ENCODE results near the gene DAP. TPM values are rescaled to one million over a fixed set of nuclear protein-coding genes. Genes with fewer than 3 reads are reported as not detected.
"Not testable (repeated sequence)": the region's sequence is repeated elsewhere in the genome, so short reads cannot be mapped to it uniquely, and the experiment has no call there.

The DAP gene
- total and polyA plus RNA-seq, 2 experiments from 2014 or later, result 35.7 to 37.6 TPM

DNA sequence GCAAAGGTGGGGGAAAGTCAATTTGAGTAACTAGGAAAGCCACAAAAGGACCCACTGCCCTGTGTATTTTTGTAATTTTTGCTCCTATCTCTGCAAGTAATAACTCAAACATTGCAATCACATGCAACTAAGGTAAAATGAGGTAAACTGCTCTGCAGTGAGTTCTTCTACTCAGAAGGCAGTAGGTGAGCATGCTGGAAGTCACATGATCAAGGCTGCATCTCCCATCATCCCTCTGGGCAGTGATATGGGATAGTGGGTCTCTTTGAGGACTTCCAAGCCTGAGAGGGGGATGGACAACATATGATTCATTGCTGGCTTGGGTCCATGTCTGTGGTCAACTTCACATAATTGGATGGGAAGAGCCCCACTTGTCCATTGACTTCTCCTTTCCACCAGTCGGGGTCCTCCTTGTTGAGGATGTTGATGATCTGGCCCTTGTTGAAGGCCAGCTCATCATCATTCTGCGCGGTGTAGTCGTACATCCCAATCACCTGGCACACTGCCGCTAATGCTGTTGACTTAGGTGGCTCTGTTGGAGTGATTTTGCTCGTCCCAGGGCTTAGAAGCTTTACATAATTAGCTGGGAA, 96.8 kb downstream of the DAP start:
- H3K4me3 ChIP-seq; ATAC-seq; DNase-seq (ENCODE audit: low spot score); H3K79me2 ChIP-seq (replicated peaks; ENCODE audit: insufficient read depth); H2AFZ ChIP-seq; H3K27ac Mint-ChIP-seq; H3K27me3 ChIP-seq (ENCODE audit: insufficient read depth); H3K36me3 ChIP-seq (ENCODE audit: insufficient read depth); H3K4me3 Mint-ChIP-seq; H3K9me3 Mint-ChIP-seq; H3F3A ChIP-seq (replicated peaks; ENCODE audit: low read depth); H4K20me1 ChIP-seq (replicated peaks; ENCODE audit: insufficient read depth); H3K36me3 Mint-ChIP-seq (ENCODE audit: low read depth); H3K4me1 ChIP-seq (ENCODE audit: insufficient read depth); H3K27ac ChIP-seq (ENCODE audit: low read depth); H3K4me2 ChIP-seq: not testable (repeated sequence)
- peaks cover 13% of the 10 kb centered on the region for H3K27me3 Mint-ChIP-seq (ENCODE audit: insufficient read depth, low read depth, poor library complexity)
- peaks cover 22% of the 10 kb centered on the region; the same call in 2 of the 3 replicates for H3K4me1 Mint-ChIP-seq
- H3K9me2 ChIP-seq (ENCODE audit: insufficient read depth), result peaks cover 12% of the 10 kb centered on the region; the same call in 1 of the 2 replicates

DNA sequence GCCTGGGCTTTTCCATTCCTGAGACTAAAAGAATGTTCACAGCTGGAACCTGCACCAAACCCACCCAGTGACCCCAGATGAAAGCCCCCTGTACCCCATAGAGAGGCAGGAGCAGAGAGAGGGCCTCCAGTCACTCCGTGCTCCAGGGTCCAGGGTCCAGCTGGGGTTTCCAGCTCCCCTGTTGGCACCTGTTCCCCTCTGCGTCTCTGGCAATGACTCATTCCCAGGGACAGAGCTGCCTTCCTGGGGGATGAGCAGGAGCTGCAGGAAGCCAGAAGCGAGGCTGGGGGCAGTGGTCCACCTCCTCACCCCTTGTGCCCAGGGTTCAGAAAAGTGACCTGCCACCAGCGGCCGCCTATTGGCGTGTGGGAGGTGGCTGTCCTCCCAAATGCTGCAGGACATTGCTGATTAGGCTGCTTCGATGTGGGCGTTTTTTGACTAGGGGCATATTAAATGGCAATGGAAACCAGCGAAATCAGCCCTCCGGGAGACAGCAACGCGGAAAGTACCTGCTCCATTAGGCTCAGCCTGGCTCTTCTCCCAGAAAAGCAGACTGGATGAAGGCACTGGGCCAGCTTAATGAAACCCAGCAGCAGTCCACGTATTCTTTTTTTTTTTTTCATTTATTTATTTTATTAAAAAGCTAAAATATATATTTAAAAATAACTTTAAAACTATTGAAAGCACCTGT, 97.4 kb downstream of the DAP start:
- Histone ChIP-seq H3K4me2 (0 out of 2 replicates have a peak overlapping the region, but pooled peaks have one; percentile 23), H3K9me2 (ENCODE audit: insufficient read depth) (peaks cover 10% of the 10 kb centered on the region; the same call in 1 of the 2 replicates), H3K27ac (ENCODE audit: low read depth) (no peak overlapping the region), H3K4me1 (ENCODE audit: insufficient read depth) (no peaks in the 10 kb centered on the region; the same call in 1 of the 2 replicates), H3K36me3 (ENCODE audit: insufficient read depth) (no peaks in the 10 kb centered on the region), H3K79me2 (replicated peaks; ENCODE audit: insufficient read depth) (no peaks in the 10 kb centered on the region), H3F3A (replicated peaks; ENCODE audit: low read depth) (no peaks in the 10 kb centered on the region), H2AFZ (peak overlapping the region; percentile 74; the same call in 1 of the 2 replicates), H3K27me3 (ENCODE audit: insufficient read depth) (no peaks in the 10 kb centered on the region), H4K20me1 (replicated peaks; ENCODE audit: insufficient read depth) (no peaks in the 10 kb centered on the region), H3K4me3 (no peak overlapping the region)
- Mint-ChIP-seq H3K27me3 (ENCODE audit: insufficient read depth, low read depth, poor library complexity) (peaks cover 13% of the 10 kb centered on the region), H3K9me3 (peaks cover 1% of the 10 kb centered on the region; the same call in 1 of the 3 replicates), H3K4me1 (peaks cover 22% of the 10 kb centered on the region; the same call in 2 of the 3 replicates), H3K36me3 (ENCODE audit: low read depth) (no peaks in the 10 kb centered on the region), H3K4me3 (no peak overlapping the region), H3K27ac (no peak overlapping the region)
- DNase-seq (ENCODE audit: low spot score) (peak; percentile 32), ATAC-seq (peak; percentile 70)
- TF ChIP-seq ETS1 (IDR thresholded peaks at IDR 0.05) (no peak), REST (IDR thresholded peaks at IDR 0.05; ENCODE audit: unreplicated experiment) (no peak), NANOG (IDR thresholded peaks at IDR 0.05; ENCODE audit: borderline replicate concordance) (no peak), EZH2 (IDR thresholded peaks at IDR 0.05; ENCODE audit: low read depth, unreplicated experiment) (no peak), EZH2phosphoT487 (IDR thresholded peaks at IDR 0.05; ENCODE audit: unreplicated experiment) (no peak), POLR2AphosphoS5 (IDR thresholded peaks at IDR 0.05; ENCODE audit: low read depth) (no peak), ZNF114 (CRISPR knock-in tag; IDR thresholded peaks at IDR 0.05) (no peak), CREB1 (CRISPR knock-in tag; IDR thresholded peaks at IDR 0.05; ENCODE audit: low read depth) (no peak), JUNB (IDR thresholded peaks at IDR 0.05; ENCODE audit: unreplicated experiment) (no peak), STAT1 (IDR thresholded peaks at IDR 0.05; ENCODE audit: unreplicated experiment) (no peak)
- TF ChIP-seq, protein P1, sequence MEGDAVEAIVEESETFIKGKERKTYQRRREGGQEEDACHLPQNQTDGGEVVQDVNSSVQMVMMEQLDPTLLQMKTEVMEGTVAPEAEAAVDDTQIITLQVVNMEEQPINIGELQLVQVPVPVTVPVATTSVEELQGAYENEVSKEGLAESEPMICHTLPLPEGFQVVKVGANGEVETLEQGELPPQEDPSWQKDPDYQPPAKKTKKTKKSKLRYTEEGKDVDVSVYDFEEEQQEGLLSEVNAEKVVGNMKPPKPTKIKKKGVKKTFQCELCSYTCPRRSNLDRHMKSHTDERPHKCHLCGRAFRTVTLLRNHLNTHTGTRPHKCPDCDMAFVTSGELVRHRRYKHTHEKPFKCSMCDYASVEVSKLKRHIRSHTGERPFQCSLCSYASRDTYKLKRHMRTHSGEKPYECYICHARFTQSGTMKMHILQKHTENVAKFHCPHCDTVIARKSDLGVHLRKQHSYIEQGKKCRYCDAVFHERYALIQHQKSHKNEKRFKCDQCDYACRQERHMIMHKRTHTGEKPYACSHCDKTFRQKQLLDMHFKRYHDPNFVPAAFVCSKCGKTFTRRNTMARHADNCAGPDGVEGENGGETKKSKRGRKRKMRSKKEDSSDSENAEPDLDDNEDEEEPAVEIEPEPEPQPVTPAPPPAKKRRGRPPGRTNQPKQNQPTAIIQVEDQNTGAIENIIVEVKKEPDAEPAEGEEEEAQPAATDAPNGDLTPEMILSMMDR (conservative IDR thresholded peaks at IDR 0.05; ENCODE audit: low read depth in 2 of 2), result no peak
